Measurements from ENCODE around the gene FBXO24. TPM values are rescaled to one million over a fixed set of nuclear protein-coding genes. Genes with fewer than 3 reads are reported as not detected.
A peak's percentile ranks its signal among the peaks of the same experiment; 100 is the strongest.

Gene FBXO24
- total and polyA plus RNA-seq, 8 donors, result 0.37 to 0.88 (median 0.44) TPM; not detected in 3

- no peaks in the 10 kb centered on the region for H3K9me3 ChIP-seq
- H3K27ac ChIP-seq, result peak overlapping the region; percentile 95 to 99 (median 99)
- 2 to 5% (median 4%) methylated on average over 19 to 20 of the region's 20 CpGs for WGBS, 5 donors
- intact Hi-C loops (cut with DNase I; ENCODE audit: low total_unique reads), result no loop called here
- peaks cover 0 to 8% (median 0%) of the 10 kb centered on the region in 3 donors for H3K27me3 ChIP-seq
- peak; percentile 43 to 86 for DNase-seq
- peak overlapping the region; percentile 70 to 97 (median 90) for H3K4me3 ChIP-seq
- peaks cover 20 to 30% (median 27%) of the 10 kb centered on the region in 4 donors for H3K36me3 ChIP-seq
- TF ChIP-seq POLR2AphosphoS5 (IDR thresholded peaks at IDR 0.05), result no peak
- no peak for TF ChIP-seq EP300 (IDR thresholded peaks at IDR 0.05)
- TF ChIP-seq POLR2A (IDR thresholded peaks at IDR 0.05), result no peak
- TF ChIP-seq, protein P1, sequence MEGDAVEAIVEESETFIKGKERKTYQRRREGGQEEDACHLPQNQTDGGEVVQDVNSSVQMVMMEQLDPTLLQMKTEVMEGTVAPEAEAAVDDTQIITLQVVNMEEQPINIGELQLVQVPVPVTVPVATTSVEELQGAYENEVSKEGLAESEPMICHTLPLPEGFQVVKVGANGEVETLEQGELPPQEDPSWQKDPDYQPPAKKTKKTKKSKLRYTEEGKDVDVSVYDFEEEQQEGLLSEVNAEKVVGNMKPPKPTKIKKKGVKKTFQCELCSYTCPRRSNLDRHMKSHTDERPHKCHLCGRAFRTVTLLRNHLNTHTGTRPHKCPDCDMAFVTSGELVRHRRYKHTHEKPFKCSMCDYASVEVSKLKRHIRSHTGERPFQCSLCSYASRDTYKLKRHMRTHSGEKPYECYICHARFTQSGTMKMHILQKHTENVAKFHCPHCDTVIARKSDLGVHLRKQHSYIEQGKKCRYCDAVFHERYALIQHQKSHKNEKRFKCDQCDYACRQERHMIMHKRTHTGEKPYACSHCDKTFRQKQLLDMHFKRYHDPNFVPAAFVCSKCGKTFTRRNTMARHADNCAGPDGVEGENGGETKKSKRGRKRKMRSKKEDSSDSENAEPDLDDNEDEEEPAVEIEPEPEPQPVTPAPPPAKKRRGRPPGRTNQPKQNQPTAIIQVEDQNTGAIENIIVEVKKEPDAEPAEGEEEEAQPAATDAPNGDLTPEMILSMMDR (IDR thresholded peaks at IDR 0.05), result no peak
- H3K4me1 ChIP-seq, result peaks cover 35 to 54% (median 49%) of the 10 kb centered on the region in 4 donors
These were observed 1.2 kb upstream of the FBXO24 start for GRCh38 chr7:100584683-100585510.

DNA sequence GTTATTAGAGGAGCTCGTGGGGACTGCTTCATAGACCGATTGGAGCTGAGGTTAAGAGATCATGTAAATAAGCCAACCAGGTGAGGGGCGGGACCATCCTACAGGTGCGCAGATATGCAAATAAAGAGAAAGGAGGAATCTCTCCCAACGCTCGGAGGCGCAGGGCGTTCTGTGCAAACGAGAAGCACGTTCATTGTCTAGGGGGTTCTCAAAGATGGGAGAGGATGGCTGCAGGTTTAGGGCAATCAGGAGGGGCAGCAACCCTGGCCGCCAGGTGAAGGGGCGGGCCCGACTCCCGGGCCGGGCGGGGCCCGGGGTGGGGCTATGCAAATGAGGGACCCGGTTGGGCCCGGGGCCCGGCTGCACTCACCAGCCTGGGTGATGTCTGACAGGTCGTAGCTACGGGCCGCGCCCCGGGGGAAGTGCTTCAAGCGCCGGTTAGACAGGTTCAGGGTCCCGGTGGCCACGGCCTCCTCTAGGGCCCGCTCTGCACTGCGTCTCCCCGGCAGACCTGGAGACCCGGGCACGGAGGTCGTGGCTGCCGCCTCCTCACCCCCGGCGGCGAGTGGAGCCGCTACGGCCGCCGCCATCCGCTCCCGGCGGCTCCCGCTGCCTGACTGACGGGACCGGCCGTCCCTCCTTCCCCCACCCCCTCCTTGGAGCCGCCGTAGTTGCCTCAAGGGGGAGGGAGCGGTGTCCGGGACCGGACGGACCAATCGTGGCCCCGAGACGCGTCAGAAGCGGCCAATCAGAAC lies 440 bp upstream of the FBXO24 start, which contains the start of gene LRCH4:
Gene LRCH4 (minus strand): TSS at position 619 of the 755 bp plus-strand sequence. CDS start 29 bp downstream, at position 590.
- intact Hi-C loops (cut with DNase I; ENCODE audit: low total_unique reads), result no loop called here
- peaks cover 35 to 54% (median 49%) of the 10 kb centered on the region in 4 donors for H3K4me1 ChIP-seq
- 0 to 1% (median 0%) methylated on average over 23 to 61 of the region's 61 CpGs for WGBS, 5 donors
- peak within 1 kb of the TSS; percentile 88 to 97 (median 90) for H3K4me3 ChIP-seq
- H3K9me3 ChIP-seq, result no peaks in the 10 kb centered on the region
- peak within 1 kb of the TSS; percentile 95 to 99 (median 99) for H3K27ac ChIP-seq
- peaks cover 0 to 16% (median 0%) of the 10 kb centered on the region in 3 donors for H3K27me3 ChIP-seq
- TF ChIP-seq POLR2AphosphoS5 (IDR thresholded peaks at IDR 0.05) (peak; percentile 95 to 99 (median 98)), POLR2A (IDR thresholded peaks at IDR 0.05) (peak in 2 of 4 donors; percentile 92 to 96), EP300 (IDR thresholded peaks at IDR 0.05) (peak; percentile 39)
- TF ChIP-seq, protein P1 (IDR thresholded peaks at IDR 0.05), result no peak
- DNase-seq, result peak; percentile 73 to 82
- H3K36me3 ChIP-seq, result peaks cover 17 to 22% (median 20%) of the 10 kb centered on the region in 4 donors

DNA sequence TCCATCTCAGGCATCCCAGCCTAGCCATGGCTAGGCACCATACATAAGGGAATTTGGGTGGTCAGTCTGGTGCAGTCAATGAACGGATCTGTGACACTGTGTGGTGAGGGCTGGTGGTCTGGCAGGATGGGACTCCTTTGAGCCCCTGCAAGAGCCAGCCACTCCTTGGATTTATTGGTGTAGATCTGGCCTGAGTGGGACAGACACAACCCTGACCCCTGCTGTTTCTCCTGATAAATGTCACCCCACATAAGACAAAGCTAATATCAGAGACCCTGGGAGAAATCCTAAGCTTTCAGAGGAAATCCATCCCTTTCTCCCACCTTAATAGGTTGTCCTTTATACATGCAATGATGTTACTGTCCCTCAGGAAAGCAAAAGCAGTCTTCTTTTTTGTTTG lies 2.3 kb downstream of the FBXO24 start:
- no peak for DNase-seq
- peaks cover 18 to 32% (median 31%) of the 10 kb centered on the region in 4 donors for H3K4me1 ChIP-seq
- TF ChIP-seq, protein P1 (IDR thresholded peaks at IDR 0.05), result peak in 1 of 7 experiments; percentile 12
- TF ChIP-seq EP300 (IDR thresholded peaks at IDR 0.05), result no peak
- TF ChIP-seq POLR2A (IDR thresholded peaks at IDR 0.05), result no peak
- TF ChIP-seq POLR2AphosphoS5 (IDR thresholded peaks at IDR 0.05), result no peak
- H3K4me3 ChIP-seq, result no peak overlapping the region
- no peaks in the 10 kb centered on the region for H3K36me3 ChIP-seq
- peaks cover 0 to 17% (median 0%) of the 10 kb centered on the region in 3 donors for H3K27me3 ChIP-seq
- H3K9me3 ChIP-seq, result no peaks in the 10 kb centered on the region
- 55 to 96% (median 80%) methylated on average over 1 of the region's 1 CpG for WGBS, 5 donors
- intact Hi-C loops (cut with DNase I; ENCODE audit: low total_unique reads), result no loop called here
- H3K27ac ChIP-seq, result no peak overlapping the region

DNA sequence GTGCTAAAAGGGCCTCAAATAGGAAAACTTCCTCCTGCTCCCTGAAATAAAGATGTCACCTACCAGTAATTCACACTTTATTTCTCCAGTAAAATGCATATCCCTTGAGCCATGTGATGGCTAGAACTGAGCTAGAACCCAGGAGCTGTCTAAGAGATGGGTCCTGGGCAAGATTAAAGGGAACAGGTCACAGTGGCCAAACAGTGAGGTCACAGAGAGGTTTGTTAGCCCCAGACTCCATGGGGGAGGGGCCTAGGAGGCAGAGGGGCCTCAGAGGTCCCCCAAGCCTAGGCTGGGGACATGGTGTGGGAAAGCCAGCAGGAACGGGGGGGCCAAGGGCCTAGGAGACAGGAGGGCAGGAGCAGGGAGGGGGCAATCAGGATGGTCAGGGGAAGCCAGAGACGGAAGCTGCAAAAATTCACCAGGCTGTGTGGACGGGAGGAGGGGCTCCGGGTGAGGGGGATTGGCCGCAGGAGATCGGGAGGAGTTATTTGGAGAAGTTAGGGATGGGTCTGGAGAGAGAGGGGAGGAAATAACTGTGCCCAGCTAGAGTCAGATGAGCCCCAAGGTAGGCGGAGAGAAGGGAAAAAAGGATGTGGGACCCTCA lies 3.3 kb downstream of the FBXO24 start:
- intact Hi-C loops (cut with DNase I; ENCODE audit: low total_unique reads), result no loop called here
- Histone ChIP-seq H3K36me3 (no peaks in the 10 kb centered on the region), H3K4me3 (no peak overlapping the region), H3K9me3 (no peaks in the 10 kb centered on the region), H3K27ac (peak overlapping the region in 1 of 5 donors; percentile 3), H3K4me1 (peaks cover 8 to 22% (median 21%) of the 10 kb centered on the region in 4 donors), H3K27me3 (peaks cover 0 to 17% (median 0%) of the 10 kb centered on the region in 3 donors)
- DNase-seq, result no peak
- 41 to 54% (median 49%) methylated on average over 7 of the region's 7 CpGs for WGBS, 5 donors
- TF ChIP-seq POLR2A (IDR thresholded peaks at IDR 0.05), result no peak
- no peak for TF ChIP-seq EP300 (IDR thresholded peaks at IDR 0.05)
- TF ChIP-seq, protein P1 (IDR thresholded peaks at IDR 0.05), result no peak
- TF ChIP-seq POLR2AphosphoS5 (IDR thresholded peaks at IDR 0.05), result no peak

Data from stomach (tissue), 9 donors.